ENCODE results near the gene C1QTNF12.

GRCh38 chr1:1274931-1275431 is 28.5 kb upstream of the C1QTNF12 start:
- TF ChIP-seq CTCF (conservative IDR thresholded peaks at IDR 0.05; ENCODE audit: low read depth, low read length) (no peak), EZH2 (IDR thresholded peaks at IDR 0.05; ENCODE audit: borderline replicate concordance, low read depth, low read length, poor library complexity, severe bottlenecking) (no peak)

Measured in A673 (cell line).